AG09319 (cell line): ENCODE results near the gene COMMD6.
"Not testable (repeated sequence)": the region's sequence is repeated elsewhere in the genome, so short reads cannot be mapped to it uniquely, and the experiment has no call there.

Experiments
- DNase-seq: peaks from one replicate; pipeline ENCODE4 v3.0.0-alpha.2; 2010; ENCODE audit warnings: low read depth; ENCODE audit errors: extremely low read depth
- TF ChIP-seq, protein P1 (sequence below): IDR thresholded peaks from 2 replicates; pipeline ENCODE4 v1.5.1; 2011; ENCODE audit warnings: low read depth, mild to moderate bottlenecking, inconsistent platforms, low read length, moderate library complexity

Gene COMMD6

DNA sequence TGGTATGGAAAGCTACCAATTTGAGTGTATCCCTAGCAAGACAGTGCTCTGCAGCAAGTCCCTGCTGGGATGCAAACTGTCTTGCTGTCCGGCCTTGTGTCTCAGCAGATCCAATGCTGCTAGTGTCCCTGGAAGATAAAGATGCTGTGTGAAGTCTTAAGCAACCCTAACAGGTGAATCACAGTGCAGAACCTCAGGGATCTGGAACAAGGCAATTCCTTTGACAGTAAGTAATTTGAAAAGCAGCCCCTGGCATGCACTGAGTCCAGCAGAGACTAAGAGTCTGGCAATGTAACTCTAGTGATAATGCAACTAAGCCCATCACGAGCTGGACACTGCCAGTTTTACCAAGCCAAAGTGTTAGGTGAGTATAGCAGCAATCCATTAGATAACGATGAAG, 10.3 kb upstream of the COMMD6 start:
- TF ChIP-seq, protein P1, sequence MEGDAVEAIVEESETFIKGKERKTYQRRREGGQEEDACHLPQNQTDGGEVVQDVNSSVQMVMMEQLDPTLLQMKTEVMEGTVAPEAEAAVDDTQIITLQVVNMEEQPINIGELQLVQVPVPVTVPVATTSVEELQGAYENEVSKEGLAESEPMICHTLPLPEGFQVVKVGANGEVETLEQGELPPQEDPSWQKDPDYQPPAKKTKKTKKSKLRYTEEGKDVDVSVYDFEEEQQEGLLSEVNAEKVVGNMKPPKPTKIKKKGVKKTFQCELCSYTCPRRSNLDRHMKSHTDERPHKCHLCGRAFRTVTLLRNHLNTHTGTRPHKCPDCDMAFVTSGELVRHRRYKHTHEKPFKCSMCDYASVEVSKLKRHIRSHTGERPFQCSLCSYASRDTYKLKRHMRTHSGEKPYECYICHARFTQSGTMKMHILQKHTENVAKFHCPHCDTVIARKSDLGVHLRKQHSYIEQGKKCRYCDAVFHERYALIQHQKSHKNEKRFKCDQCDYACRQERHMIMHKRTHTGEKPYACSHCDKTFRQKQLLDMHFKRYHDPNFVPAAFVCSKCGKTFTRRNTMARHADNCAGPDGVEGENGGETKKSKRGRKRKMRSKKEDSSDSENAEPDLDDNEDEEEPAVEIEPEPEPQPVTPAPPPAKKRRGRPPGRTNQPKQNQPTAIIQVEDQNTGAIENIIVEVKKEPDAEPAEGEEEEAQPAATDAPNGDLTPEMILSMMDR = no peak
- no peak for DNase-seq

DNA sequence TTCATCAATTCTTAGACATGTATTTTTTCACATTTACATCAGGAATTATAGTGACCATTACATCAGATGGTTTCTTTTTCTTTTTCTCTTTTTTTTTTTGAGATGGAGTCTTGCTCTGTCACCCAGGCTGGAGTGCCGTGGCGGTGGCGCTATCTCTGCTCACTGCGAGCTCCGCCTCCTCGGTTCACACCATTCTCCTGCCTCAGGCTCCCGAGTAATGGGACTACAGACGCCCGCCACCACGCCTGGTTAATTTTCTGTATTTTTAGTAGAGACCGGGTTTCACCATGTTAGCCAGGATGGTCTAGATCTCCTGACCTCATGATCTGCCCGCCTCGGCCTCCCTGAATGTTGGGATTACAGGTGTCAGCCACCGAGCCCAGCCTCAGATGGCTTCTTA, 7.7 kb upstream of the COMMD6 start:
- DNase-seq = not testable (repeated sequence)

DNA sequence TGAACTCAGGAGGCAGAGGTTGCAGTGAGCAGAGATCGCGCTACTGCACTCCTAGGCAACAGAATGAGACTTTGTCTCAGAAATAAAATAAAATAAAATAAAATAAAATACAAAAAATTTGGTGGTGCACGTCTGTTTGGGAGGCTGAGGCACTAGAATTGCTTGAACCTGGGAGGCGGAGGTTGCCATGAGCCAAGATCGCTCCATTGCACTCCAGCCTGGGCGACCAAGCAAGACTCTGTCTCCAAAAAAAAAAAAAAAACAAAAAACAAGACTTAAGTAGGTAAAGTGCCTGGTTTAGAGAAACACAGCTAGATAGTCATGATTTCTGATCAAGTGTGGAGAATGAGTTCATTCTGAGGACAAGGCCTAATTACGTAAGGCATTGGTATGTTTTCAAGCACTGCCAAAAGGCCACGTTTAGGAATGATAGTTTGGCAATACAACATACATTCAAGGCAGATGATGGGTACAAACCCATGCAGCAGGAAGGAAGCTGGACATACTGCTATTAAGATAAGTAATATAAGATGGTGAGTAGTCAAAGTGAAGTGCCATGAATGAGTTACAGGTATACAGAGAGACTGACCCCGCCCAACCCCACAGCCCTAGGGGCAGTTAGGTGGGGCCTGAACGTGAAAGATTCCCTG, 7.2 kb upstream of the COMMD6 start:
- DNase-seq = peak; percentile 74

DNA sequence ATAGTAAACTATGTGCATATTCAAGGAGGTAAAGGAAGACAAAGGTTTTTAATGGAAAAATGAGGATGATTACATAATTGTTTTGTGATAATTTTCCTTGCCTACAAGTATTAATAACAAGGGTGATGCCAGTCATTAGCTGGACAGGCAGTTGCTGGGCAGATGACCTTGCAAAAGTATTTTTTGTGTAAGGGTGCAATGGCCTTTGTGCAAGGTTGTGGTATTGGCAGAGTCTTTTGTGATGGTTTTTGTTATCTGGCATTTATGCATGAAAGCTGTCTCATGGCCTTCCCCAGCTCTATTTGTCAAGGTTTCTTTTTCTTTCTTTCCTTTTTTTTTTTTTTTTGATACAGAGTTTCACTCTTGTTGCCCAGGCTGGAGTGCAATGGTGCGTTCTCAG, 4.3 kb upstream of the COMMD6 start:
- TF ChIP-seq, protein P1 = no peak
- no peak for DNase-seq

More for the DNA sequence above, 7.2 kb upstream of the COMMD6 start:
- TF ChIP-seq, protein P1 = no peak

DNA sequence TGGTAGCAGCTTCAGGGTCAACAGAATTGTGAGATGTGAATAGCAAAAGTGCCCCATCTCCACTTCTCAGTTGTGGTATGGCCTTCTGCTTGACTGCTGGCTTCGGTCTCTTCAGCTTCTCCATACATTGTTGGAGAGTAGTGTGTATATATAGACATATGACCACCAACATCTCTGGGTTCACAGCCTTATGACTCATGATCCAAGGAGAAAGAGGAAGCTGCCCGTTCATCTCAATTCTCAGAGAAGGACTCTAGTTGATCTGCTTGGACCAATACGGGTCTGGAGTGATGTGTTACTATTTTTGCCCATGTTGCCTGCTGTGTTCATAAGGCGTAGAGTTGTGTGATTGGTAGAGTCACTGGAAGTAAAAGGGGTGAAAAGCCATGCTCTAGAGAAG, 3.6 kb upstream of the COMMD6 start:
- DNase-seq = no peak
- TF ChIP-seq, protein P1 = no peak

DNA sequence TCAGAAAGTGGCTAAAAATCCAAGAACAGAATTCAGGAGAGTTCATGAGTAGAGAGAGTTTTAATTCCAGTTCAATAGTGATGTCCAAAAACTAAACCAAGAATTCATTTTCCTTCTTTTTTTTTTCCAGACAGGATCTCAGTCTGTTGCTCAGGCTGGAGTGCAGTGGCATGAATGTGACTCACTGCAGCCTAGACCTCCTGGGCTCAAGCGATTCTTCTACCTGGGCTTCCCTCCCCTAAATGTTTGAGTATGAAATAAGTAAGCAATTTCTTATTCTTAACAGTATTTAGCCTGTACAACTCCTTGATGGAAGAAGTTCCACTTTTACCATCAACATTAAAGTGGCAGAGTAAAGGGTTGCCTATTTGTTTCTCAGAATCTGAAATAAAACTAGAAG, 3.8 kb downstream of the COMMD6 start:
- DNase-seq = no peak
- TF ChIP-seq, protein P1 = no peak

DNA sequence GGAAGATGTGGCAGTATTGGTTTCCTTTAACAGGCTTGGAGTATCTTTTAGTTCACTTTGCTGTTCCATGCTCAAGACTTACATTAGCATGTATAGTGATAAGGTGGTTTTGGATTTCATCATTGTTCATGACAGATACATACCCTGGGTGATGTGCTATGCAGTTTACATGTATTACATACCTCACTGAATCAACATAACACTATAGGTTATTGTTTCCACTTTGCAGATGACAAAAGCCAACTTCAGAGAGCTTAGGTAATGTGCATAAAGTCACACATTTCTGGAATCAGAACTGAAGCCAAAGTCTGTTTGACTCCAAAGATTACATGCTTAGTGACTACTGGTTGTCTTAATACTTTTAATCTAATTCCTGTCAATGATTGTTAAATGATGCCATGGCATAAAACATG, 7.1 kb downstream of the COMMD6 start:
- DNase-seq = no peak
- TF ChIP-seq, protein P1 = no peak

DNA sequence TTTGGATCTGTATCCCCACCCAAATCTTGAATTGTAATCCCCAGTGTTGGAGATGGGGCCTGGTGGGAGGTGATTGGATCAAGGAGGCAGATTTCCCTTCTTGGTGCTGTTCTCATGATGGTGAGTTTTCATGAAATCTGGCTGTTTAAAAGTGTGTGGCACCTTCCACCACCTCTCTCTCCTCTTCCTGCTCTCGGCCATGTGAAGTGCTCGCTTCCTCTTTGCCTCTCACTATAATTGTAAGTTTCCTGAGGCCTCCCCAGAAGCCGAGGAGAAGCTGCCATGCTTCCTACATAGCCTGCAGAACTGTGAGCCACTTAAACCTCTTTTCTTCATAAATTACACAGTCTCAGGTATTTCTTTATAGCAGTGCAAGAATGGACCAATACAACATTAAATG, 15.7 kb downstream of the COMMD6 start:
- no peak for DNase-seq

More for the DNA sequence above, 15.7 kb downstream of the COMMD6 start:
- TF ChIP-seq, protein P1 = no peak
